ENCODE measurements around the gene NPM1.

Gene NPM1

GRCh38 chr5:171453056-171453725, 65.5 kb downstream of the NPM1 start:
- DNase-seq: no peak

GRCh38 chr5:171453988-171454387, 66.3 kb downstream of the NPM1 start:
- DNase-seq: no peak

GRCh38 chr5:171454549-171454948, 66.9 kb downstream of the NPM1 start:
- DNase-seq: no peak

GRCh38 chr5:171455522-171455921, 67.9 kb downstream of the NPM1 start:
- no peak for DNase-seq

- DNase-seq: no peak
These were observed 69.7 kb downstream of the NPM1 start for GRCh38 chr5:171457208-171457981.

- DNase-seq: no peak
These were observed 72.2 kb downstream of the NPM1 start for GRCh38 chr5:171459839-171460238.

Data from fibroblast of skin of scalp (primary cell).